Measurements from ENCODE around the gene UQCC3. TPM values are rescaled to one million over a fixed set of nuclear protein-coding genes. Genes with fewer than 3 reads are reported as not detected.

UQCC3 gene
- total RNA-seq, 1 donor: 6.8 TPM

DNA sequence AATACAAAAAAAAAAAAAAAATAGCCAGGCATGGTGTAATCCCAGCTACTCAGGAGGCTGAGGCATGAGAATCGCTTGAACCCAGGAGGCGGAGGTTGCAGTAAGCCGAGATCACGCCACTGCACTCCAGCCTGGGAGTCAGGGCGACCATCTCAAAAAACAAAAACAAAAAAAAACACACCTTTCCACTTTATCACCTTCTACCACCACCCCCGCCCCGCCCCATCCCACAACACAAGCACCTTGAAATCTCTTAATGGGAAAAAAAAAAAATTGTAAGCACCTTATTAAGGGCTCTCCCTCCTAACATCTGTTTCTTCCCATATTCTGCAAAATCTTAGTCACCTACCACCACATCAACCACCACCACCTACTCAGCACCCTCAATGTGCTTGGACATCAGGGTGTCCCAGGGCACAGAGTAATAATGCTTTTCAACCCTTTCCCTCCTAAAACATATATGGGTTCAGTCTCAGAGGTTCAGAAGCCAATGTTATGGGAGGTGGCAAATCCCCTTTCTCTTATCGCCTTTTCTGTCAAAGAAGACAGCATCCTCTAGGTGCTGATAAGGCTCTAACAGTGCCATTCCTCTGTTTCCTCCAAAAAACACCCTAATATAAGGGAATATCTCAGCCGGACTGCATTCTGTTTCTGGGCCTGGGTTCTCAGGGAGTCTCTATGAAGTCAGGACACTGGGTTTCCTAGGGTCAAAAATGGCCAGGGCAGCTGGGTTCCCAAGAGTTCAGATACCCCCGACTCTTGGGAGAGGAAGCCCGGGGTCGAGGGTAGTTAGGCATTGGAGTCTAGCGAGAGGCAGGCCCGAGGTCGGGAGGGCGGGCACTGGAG is 19.1 kb upstream of the UQCC3 start:
- peak overlapping the region; percentile 92 for H3K4me3 ChIP-seq (ENCODE audit: low read depth, low read length)
- DNase-seq (ENCODE audit: low read depth): no peak
- TF ChIP-seq, protein P1, sequence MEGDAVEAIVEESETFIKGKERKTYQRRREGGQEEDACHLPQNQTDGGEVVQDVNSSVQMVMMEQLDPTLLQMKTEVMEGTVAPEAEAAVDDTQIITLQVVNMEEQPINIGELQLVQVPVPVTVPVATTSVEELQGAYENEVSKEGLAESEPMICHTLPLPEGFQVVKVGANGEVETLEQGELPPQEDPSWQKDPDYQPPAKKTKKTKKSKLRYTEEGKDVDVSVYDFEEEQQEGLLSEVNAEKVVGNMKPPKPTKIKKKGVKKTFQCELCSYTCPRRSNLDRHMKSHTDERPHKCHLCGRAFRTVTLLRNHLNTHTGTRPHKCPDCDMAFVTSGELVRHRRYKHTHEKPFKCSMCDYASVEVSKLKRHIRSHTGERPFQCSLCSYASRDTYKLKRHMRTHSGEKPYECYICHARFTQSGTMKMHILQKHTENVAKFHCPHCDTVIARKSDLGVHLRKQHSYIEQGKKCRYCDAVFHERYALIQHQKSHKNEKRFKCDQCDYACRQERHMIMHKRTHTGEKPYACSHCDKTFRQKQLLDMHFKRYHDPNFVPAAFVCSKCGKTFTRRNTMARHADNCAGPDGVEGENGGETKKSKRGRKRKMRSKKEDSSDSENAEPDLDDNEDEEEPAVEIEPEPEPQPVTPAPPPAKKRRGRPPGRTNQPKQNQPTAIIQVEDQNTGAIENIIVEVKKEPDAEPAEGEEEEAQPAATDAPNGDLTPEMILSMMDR (IDR thresholded peaks at IDR 0.05; ENCODE audit: insufficient read depth, low read length): no peak

DNA sequence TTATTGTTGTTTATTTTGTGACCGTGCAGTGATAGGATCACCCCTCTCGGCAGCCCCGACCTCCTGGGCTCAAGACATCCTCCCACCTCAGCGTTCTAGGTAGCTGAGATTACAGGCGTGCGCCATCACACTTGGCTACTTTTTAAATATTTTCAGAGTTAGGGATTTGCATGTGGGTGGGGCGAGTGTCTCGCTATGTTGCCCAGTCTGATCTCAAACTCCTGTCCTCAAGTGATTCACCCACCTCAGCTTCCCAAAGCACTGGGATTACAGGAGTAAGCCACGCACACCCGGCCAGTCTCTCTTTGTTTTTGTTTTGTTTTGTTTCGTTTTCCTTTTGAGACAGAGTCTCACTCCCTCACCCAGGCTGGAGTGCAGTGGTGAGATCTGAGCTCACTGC is 17.2 kb upstream of the UQCC3 start:
- DNase-seq (ENCODE audit: low read depth): no peak
- no peak overlapping the region for H3K4me3 ChIP-seq (ENCODE audit: low read depth, low read length)
- TF ChIP-seq, protein P1 (IDR thresholded peaks at IDR 0.05; ENCODE audit: insufficient read depth, low read length): no peak

DNA sequence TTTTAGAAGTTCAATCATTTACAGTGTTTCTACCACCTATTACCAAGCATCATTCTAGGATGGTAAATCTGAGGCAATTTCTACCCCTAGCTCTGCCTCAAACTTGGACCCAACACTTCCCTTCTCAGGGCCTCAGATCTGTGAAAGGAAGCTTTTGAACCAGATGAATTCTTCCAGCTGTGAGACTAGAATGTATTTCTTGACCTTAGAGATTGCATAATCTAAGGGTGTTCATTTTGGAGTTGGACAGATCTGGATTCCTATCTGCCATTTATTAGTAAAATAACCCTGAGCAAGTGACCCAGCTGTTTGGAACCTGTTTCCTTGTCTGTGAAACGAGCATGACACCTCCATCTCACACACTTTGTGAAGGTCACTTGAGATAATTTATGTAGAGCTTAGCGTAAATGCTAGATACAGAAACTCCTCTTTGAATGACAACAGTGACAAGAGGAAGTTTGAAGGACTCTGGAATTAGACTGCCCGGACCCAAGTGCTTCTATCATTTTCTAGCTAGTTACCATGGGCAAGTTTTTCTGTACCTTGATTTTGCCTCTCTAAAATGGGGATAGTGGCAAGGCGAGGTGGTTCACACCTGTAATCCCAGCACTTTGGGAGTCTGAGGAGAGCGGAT is 14.6 kb upstream of the UQCC3 start:
- H3K4me3 ChIP-seq (ENCODE audit: low read depth, low read length): no peak overlapping the region
- DNase-seq (ENCODE audit: low read depth): no peak
- TF ChIP-seq, protein P1 (IDR thresholded peaks at IDR 0.05; ENCODE audit: insufficient read depth, low read length): no peak

DNA sequence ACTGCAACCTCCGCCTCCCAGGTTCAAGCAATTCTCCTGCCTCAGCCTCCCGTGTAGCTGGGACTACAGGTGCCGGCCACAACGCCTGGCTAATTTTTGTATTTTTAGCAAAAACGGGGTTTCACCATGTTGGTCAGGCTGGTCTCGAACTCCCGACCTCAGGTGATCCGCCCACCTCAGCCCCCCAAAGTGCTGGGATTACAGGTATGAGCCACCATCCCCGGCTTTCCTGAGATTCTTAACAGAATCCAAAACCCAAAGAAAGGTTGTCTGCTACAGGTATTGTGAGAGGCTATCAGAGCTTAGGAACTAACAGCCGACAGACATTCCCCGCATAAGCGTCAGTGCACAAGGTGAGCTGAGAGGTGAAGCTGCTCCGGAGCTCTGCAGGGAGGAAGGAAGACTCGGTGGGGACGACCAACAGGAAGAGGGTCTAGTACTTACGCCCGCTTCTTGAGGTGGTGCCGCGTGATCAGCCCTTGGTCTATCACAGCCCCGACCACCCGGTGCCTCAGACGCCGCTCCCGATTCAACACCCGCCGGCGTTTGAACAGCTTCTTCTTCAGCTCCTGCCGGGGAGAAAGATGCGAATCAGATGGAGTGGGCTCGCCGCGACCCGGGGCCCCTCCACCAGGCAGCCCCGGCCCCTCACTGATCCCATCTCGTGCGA is 6.9 kb upstream of the UQCC3 start:
- TF ChIP-seq, protein P1 (IDR thresholded peaks at IDR 0.05; ENCODE audit: insufficient read depth, low read length): no peak
- DNase-seq (ENCODE audit: low read depth): peak; percentile 49
- H3K4me3 ChIP-seq (ENCODE audit: low read depth, low read length): peak overlapping the region; percentile 97

DNA sequence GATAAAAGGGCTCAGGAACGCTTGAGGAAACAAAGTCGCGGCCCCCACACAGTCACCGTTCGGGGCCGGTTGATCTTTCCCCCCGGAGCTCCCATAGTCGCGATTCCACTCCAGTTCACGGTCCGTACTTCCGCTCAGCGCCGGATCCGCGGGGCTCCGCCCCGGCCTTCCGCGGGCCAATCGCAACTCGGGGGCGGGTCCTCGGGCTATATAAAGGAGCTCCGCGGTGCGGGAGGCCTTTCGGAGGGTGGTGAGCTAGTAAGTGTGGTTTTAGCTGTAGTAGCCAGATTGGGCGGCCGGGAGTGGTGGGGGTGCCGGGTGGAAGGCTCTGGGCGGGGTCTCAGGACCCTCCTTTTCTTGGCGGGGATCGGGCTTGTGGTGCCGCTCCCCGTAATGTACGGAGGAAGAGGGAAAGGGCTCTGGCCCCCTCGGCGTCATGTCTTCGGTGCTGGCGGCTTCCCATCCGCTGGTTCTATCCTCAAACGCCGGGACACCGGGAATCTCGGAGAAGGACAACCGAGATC is 6.3 kb upstream of the UQCC3 start, which contains the start of the genes C11orf98 and CSKMT:
TSS of gene C11orf98 (minus strand) at position 136 of the 524 bp plus-strand sequence. CDS start at position 95, 41 bp downstream.
TSS of gene CSKMT (plus strand) at position 238 of the 524 bp plus-strand sequence. CDS start 568 bp downstream, outside the sequence.
- peak within 1 kb of the TSS; percentile 97 for H3K4me3 ChIP-seq (ENCODE audit: low read depth, low read length)
- TF ChIP-seq, protein P1 (IDR thresholded peaks at IDR 0.05; ENCODE audit: insufficient read depth, low read length): no peak
- peak; percentile 94 for DNase-seq (ENCODE audit: low read depth)

DNA sequence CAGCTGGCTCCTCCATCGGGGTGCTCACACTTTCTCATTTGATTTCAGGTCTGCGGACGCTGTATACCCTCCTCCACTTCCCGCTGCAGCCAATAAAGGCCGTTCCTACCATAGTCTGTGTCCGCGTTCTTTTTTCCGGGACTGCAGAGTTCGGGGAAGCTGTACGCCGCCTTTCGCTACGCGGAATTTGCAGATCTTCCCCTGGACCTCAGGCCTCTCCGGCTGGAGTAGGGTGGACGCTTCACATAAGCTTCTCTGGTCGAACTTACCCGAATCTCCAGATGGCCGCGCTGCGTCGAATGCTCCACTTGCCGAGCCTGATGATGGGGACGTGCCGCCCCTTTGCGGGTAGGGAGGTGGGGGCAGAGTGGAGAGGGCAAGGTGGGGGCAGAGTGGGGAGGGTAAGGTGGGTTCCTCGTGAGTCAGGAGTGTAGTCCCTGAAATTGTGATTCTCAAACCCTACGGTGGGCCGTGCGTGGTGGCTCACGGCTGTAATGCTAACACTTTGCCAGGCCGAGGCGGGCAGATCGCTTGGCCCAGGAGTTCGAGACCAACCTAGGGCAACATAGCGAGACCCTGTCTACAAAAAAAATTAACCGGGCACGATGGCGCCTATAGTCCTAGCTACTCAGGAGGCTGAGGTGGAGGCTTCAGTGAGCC is 5.7 kb upstream of the UQCC3 start:
- TF ChIP-seq, protein P1 (IDR thresholded peaks at IDR 0.05; ENCODE audit: insufficient read depth, low read length): no peak
- DNase-seq (ENCODE audit: low read depth): peak; percentile 74
- H3K4me3 ChIP-seq (ENCODE audit: low read depth, low read length): peak overlapping the region; percentile 97

Data from fibroblast of the aortic adventitia (primary cell).